OCI-LY7 (cell line): ENCODE measurements around the gene SNF8.

Experiments
- CTCF ChIP-seq: fragments of 200-600 bp; sonication (generic); conservative IDR thresholded peaks from 2 replicates; pipeline ENCODE4 v1.5.1; 2014; ENCODE audit warnings: mild to moderate bottlenecking, antibody characterized with exemption, low read length, moderate library complexity, mixed read lengths
- EZH2phosphoT487 ChIP-seq: fragments of 200-600 bp; sonication (generic); IDR thresholded peaks from 2 replicates; pipeline ENCODE4 v1.6.1; 2018; ENCODE audit warnings: low read depth, borderline replicate concordance, mild to moderate bottlenecking, mixed run types, antibody characterized with exemption, low read length, moderate library complexity, mixed read lengths

- no peak for TF ChIP-seq CTCF
- no peak for TF ChIP-seq EZH2phosphoT487
These were observed 43.4 kb downstream of the SNF8 start for GRCh38 chr17:48901241-48901640.
